NCI-H748 treated with DMSO at 0.1 percent for 48 hours (cell line): ENCODE data around the gene NRXN3.

Source experiments
- DNase-seq: peaks from one replicate; lab custom pipeline; 2025; lab: John Stamatoyannopoulos, UW

The NRXN3 gene

GRCh38 chr14:78581229-78581628 is 411.1 kb downstream of the NRXN3 start:
- DNase-seq, result no peak

GRCh38 chr14:78586681-78587080 is 416.5 kb downstream of the NRXN3 start:
- DNase-seq, result no peak

GRCh38 chr14:78588906-78589305 is 418.7 kb downstream of the NRXN3 start:
- DNase-seq, result no peak

GRCh38 chr14:78592616-78593219 is 422.5 kb downstream of the NRXN3 start:
- DNase-seq, result peak; percentile 68

GRCh38 chr14:78593949-78594348 is 423.8 kb downstream of the NRXN3 start:
- no peak for DNase-seq

GRCh38 chr14:78595797-78596196 is 425.6 kb downstream of the NRXN3 start:
- peak; percentile 25 for DNase-seq

- peak; percentile 65 for DNase-seq
These were observed 428.1 kb downstream of the NRXN3 start for GRCh38 chr14:78598046-78598920.

GRCh38 chr14:78605025-78605762 is 435.0 kb downstream of the NRXN3 start:
- DNase-seq, result no peak

GRCh38 chr14:78605897-78606500 is 435.8 kb downstream of the NRXN3 start:
- no peak for DNase-seq

- DNase-seq, result no peak
These were observed 439.0 kb downstream of the NRXN3 start for GRCh38 chr14:78608998-78609787.

- no peak for DNase-seq
These were observed 440.8 kb downstream of the NRXN3 start for GRCh38 chr14:78610994-78611393.

- no peak for DNase-seq
These were observed 441.8 kb downstream of the NRXN3 start for GRCh38 chr14:78611796-78612571.

GRCh38 chr14:78612666-78613065 is 442.5 kb downstream of the NRXN3 start:
- no peak for DNase-seq

- no peak for DNase-seq
These were observed 444.4 kb downstream of the NRXN3 start for GRCh38 chr14:78614593-78614992.

- DNase-seq, result no peak
These were observed 447.6 kb downstream of the NRXN3 start for GRCh38 chr14:78617735-78618134.

GRCh38 chr14:78618368-78618767 is 448.2 kb downstream of the NRXN3 start:
- DNase-seq, result no peak

- no peak for DNase-seq
These were observed 456.9 kb downstream of the NRXN3 start for GRCh38 chr14:78627114-78627513.

- no peak for DNase-seq
These were observed 461.4 kb downstream of the NRXN3 start for GRCh38 chr14:78631551-78631950.

GRCh38 chr14:78633752-78634151 is 463.6 kb downstream of the NRXN3 start:
- no peak for DNase-seq

- DNase-seq, result no peak
These were observed 467.3 kb downstream of the NRXN3 start for GRCh38 chr14:78637489-78637888.
